Endodermal cell (in vitro differentiated cells): ENCODE results near the gene REV3L. TPM values are rescaled to one million over a fixed set of nuclear protein-coding genes. Genes with fewer than 3 reads are reported as not detected.

ENCODE experiments used
- DNase-seq: peaks from one replicate; pipeline ENCODE4 v3.0.0-alpha.2; 2017
- H3K27ac ChIP-seq: 2 replicates; pipeline ENCODE4 v1.5.1; 2013; ENCODE audit warnings: mild to moderate bottlenecking, low read depth, low read length, moderate library complexity
- H3K27me3 ChIP-seq: 2 replicates; pipeline ENCODE4 v1.6.1; 2013; ENCODE audit warnings: mild to moderate bottlenecking, low read length, moderate library complexity; ENCODE audit not compliant: insufficient read depth, control insufficient read depth, poor library complexity, severe bottlenecking
- H3K36me3 ChIP-seq: 2 replicates; pipeline ENCODE4 v1.7.0; 2013; ENCODE audit warnings: mild to moderate bottlenecking, low read length, moderate library complexity; ENCODE audit not compliant: control insufficient read depth, insufficient read depth
- H3K4me1 ChIP-seq: one replicate; pipeline ENCODE4 v1.7.0; 2013; ENCODE audit warnings: low read length; ENCODE audit not compliant: control insufficient read depth, insufficient read depth
- H3K4me3 ChIP-seq: 2 replicates; pipeline ENCODE4 v1.5.1; 2013; ENCODE audit warnings: mild to moderate bottlenecking, low read length, moderate library complexity
- H3K9ac ChIP-seq: 2 replicates; pipeline ENCODE4 v1.6.1; 2013; ENCODE audit warnings: mild to moderate bottlenecking, low read length, moderate library complexity; ENCODE audit not compliant: poor library complexity, severe bottlenecking; ENCODE audit errors: extremely low read depth
- H3K9me3 ChIP-seq: 2 replicates; pipeline ENCODE4 v1.6.1; 2013; ENCODE audit warnings: mild to moderate bottlenecking, low read length, moderate library complexity; ENCODE audit not compliant: control insufficient read depth
- H3K27ac Mint-ChIP-seq: 2 replicates; pipeline ENCODE4 v1.8.0; 2020; ENCODE audit warnings: mixed read lengths
- H3K27me3 Mint-ChIP-seq: 2 replicates; pipeline ENCODE4 v1.8.0; 2021; ENCODE audit warnings: mild to moderate bottlenecking, mixed read lengths; ENCODE audit not compliant: insufficient read depth
- H3K36me3 Mint-ChIP-seq: 2 replicates; pipeline ENCODE4 v1.8.0; 2020; ENCODE audit warnings: low read depth, mixed read lengths
- H3K4me1 Mint-ChIP-seq: 2 replicates; pipeline ENCODE4 v1.8.0; 2020; ENCODE audit warnings: mixed read lengths
- H3K4me3 Mint-ChIP-seq: 2 replicates; pipeline ENCODE4 v1.8.0; 2020; ENCODE audit warnings: mild to moderate bottlenecking, moderate library complexity, mixed read lengths
- H3K9me3 Mint-ChIP-seq: 2 replicates; pipeline ENCODE4 v1.8.0; 2020; ENCODE audit warnings: mild to moderate bottlenecking, mixed read lengths
- CTCF ChIP-seq: fragments of 200-600 bp; sonication (generic); conservative IDR thresholded peaks from 2 replicates; pipeline ENCODE4 v1.5.0; 2021; ENCODE audit warnings: antibody characterized with exemption, mild to moderate bottlenecking
- WGBS, 2 experiments: methylation state at CpG; one replicate each; pipeline versions ENCODE4 v1.1.5 to v1.1.7; 2013; ENCODE audit warnings: missing lambda C conversion rate in 2 of 2, mixed read lengths in 1 of 2; ENCODE audit not compliant: insufficient coverage in 1 of 2, insufficient read length in 1 of 2; 5-methylcytosine and 5-hydroxymethylcytosine counted together
- total RNA-seq, 2 donors: library from RNA; stranded (reverse); fragmentation: NEBNext Ultra II Directional in 1 of 2; extraction: Animal tissue kit (Norgen Biotek cat#: 25700) in 1 of 2; gene quantifications; 2 replicates in 1 of 2; 3 replicates in 1 of 2; pipeline ENCODE4 v1.2.1, GENCODE V29; 2021

Gene REV3L
- total RNA-seq, 2 donors from 2014 or later = 19.2 to 28.1 TPM

GRCh38 chr6:111418971-111419693 is 63.9 kb downstream of the REV3L start:
- Mint-ChIP-seq H3K4me1 (peaks cover 4% of the 10 kb centered on the region), H3K27me3 (no peaks in the 10 kb centered on the region), H3K4me3 (no peak overlapping the region), H3K27ac (no peak overlapping the region), H3K36me3 (no peaks in the 10 kb centered on the region), H3K9me3 (no peaks in the 10 kb centered on the region)
- H3K27me3 ChIP-seq = no peaks in the 10 kb centered on the region
- peaks cover 7% of the 10 kb centered on the region for H3K36me3 ChIP-seq
- WGBS, 2 experiments = 87 to 92% methylated on average over 2 to 4 of the region's 5 CpGs
- TF ChIP-seq CTCF = no peak
- H3K9ac ChIP-seq = no peak overlapping the region
- H3K4me1 ChIP-seq = no peaks in the 10 kb centered on the region
- no peaks in the 10 kb centered on the region for H3K9me3 ChIP-seq
- no peak for DNase-seq
- no peak overlapping the region for H3K27ac ChIP-seq
- H3K4me3 ChIP-seq = no peak overlapping the region

DNA sequence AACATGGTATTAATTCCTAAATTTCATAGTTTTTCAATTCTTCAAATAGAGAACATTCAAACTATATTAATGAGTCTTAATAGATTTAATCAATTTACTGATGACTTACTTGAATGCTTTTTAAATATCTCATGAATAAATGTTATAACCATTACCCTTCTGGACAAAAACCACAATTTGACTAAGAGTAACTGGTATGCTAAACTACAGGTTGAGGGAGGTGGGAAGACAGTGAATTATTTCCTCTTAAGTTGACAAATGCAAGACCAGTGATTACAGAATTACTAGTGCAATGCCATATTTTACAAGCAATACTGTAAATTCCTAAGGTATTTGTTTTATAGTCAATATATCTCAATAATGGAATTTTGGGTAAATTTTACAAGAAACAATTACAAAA is 65.1 kb downstream of the REV3L start:
- DNase-seq = no peak
- peaks cover 4% of the 10 kb centered on the region for H3K4me1 Mint-ChIP-seq
- Histone ChIP-seq H3K36me3 (peaks cover 7% of the 10 kb centered on the region), H3K9me3 (no peaks in the 10 kb centered on the region), H3K9ac (no peak overlapping the region), H3K27ac (no peak overlapping the region), H3K27me3 (no peaks in the 10 kb centered on the region), H3K4me1 (no peaks in the 10 kb centered on the region), H3K4me3 (no peak overlapping the region)
- no peak for TF ChIP-seq CTCF
- H3K27ac Mint-ChIP-seq = no peak overlapping the region
- no peaks in the 10 kb centered on the region for H3K9me3 Mint-ChIP-seq
- H3K4me3 Mint-ChIP-seq = no peak overlapping the region
- no peaks in the 10 kb centered on the region for H3K27me3 Mint-ChIP-seq
- H3K36me3 Mint-ChIP-seq = no peaks in the 10 kb centered on the region

GRCh38 chr6:111417181-111417585 is 65.8 kb downstream of the REV3L start:
- no peak overlapping the region for H3K4me3 ChIP-seq
- Mint-ChIP-seq H3K4me1 (peaks cover 4% of the 10 kb centered on the region), H3K9me3 (no peaks in the 10 kb centered on the region), H3K36me3 (no peaks in the 10 kb centered on the region), H3K27me3 (no peaks in the 10 kb centered on the region), H3K4me3 (no peak overlapping the region), H3K27ac (no peak overlapping the region)
- no peak for TF ChIP-seq CTCF
- WGBS, 2 experiments = 96 to 100% methylated on average over 1 to 2 of the region's 2 CpGs
- H3K36me3 ChIP-seq = peaks cover 8% of the 10 kb centered on the region
- H3K9me3 ChIP-seq = no peaks in the 10 kb centered on the region
- no peaks in the 10 kb centered on the region for H3K4me1 ChIP-seq
- no peak for DNase-seq
- no peak overlapping the region for H3K27ac ChIP-seq
- H3K9ac ChIP-seq = no peak overlapping the region
- no peaks in the 10 kb centered on the region for H3K27me3 ChIP-seq
